PFSK-1 (cell line): Measurements from ENCODE around the gene GPR180.

ENCODE experiments used
- POLR2AphosphoS5 ChIP-seq: IDR thresholded peaks from 2 replicates; pipeline ENCODE4 v1.6.1; 2012; ENCODE audit warnings: low read depth, mild to moderate bottlenecking, control low read depth, low read length, moderate library complexity
- TAF1 ChIP-seq: IDR thresholded peaks from 2 replicates; pipeline ENCODE4 v1.6.1; 2012; ENCODE audit warnings: low read length, control low read depth, borderline replicate concordance; ENCODE audit not compliant: insufficient read depth
- TF ChIP-seq, protein P1 (sequence below), 2 experiments: IDR thresholded peaks; 2 replicates each; pipeline versions ENCODE4 v1.6.1 to v1.8.0; 2011 to 2012; ENCODE audit warnings: low read depth in 2 of 2, low read length in 2 of 2, control low read depth in 1 of 2, inconsistent platforms in 1 of 2, mild to moderate bottlenecking in 1 of 2, moderate library complexity in 1 of 2; ENCODE audit not compliant: insufficient read depth in 1 of 2

DNA sequence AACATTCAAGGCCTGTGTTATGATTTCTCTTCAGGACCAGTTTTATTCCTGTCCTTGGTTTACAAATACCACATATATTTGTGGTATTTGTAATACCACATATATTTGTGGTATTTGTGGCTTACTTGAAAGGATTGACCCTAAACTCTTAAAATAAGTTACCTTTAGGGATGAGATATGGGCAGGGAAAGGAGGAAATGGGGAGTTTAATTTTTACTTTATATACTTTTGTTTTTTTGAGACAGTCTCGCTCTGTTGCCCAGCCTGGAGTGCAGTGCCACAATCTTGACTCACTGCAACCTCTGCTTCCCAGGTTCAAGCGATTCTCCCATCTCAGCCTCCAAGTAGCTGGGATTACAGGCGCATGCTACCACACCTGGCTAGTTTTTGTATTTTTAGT, 3.4 kb upstream of the GPR180 start:
- TF ChIP-seq, protein P1, sequence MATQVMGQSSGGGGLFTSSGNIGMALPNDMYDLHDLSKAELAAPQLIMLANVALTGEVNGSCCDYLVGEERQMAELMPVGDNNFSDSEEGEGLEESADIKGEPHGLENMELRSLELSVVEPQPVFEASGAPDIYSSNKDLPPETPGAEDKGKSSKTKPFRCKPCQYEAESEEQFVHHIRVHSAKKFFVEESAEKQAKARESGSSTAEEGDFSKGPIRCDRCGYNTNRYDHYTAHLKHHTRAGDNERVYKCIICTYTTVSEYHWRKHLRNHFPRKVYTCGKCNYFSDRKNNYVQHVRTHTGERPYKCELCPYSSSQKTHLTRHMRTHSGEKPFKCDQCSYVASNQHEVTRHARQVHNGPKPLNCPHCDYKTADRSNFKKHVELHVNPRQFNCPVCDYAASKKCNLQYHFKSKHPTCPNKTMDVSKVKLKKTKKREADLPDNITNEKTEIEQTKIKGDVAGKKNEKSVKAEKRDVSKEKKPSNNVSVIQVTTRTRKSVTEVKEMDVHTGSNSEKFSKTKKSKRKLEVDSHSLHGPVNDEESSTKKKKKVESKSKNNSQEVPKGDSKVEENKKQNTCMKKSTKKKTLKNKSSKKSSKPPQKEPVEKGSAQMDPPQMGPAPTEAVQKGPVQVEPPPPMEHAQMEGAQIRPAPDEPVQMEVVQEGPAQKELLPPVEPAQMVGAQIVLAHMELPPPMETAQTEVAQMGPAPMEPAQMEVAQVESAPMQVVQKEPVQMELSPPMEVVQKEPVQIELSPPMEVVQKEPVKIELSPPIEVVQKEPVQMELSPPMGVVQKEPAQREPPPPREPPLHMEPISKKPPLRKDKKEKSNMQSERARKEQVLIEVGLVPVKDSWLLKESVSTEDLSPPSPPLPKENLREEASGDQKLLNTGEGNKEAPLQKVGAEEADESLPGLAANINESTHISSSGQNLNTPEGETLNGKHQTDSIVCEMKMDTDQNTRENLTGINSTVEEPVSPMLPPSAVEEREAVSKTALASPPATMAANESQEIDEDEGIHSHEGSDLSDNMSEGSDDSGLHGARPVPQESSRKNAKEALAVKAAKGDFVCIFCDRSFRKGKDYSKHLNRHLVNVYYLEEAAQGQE (IDR thresholded peaks at IDR 0.05; ENCODE audit: insufficient read depth in 1 of 2, low read depth in 2 of 2, low read length in 2 of 2): no peak
- TF ChIP-seq POLR2AphosphoS5: no peak
- no peak for TF ChIP-seq TAF1
